Cardiac septum (tissue), 1 donor: Measurements from ENCODE around the gene BBS4. TPM values are rescaled to one million over a fixed set of nuclear protein-coding genes. Genes with fewer than 3 reads are reported as not detected.
A peak's percentile ranks its signal among the peaks of the same experiment; 100 is the strongest.

Experiments
- DNase-seq: peaks from one replicate; pipeline ENCODE4 v3.0.0-alpha.2; 2020; ENCODE audit warnings: low spot score
- intact Hi-C: fragments of 100-400 bp; cut with DNase I; formaldehyde crosslinking; loops from one replicate; pipeline ENCODE4 v1.14.0; 2022
- total RNA-seq: library from RNA; stranded (reverse); fragmentation: NEBNext Ultra II Directional; extraction: Animal tissue kit (Norgen Biotek cat#: 25700); gene quantifications from one replicate; pipeline ENCODE4 v1.2.1, GENCODE V29; 2021
- donor health status: DM: no; HTN: no; CAD: no.

BBS4 gene
- total RNA-seq, 1 donor from 2014 or later, result 12.1 TPM

GRCh38 chr15:72740219-72740618 is 54.2 kb downstream of the BBS4 start:
- intact Hi-C loops, result no loop called here
- DNase-seq, result no peak

GRCh38 chr15:72749700-72750099 is 63.7 kb downstream of the BBS4 start:
- no peak for DNase-seq
- intact Hi-C loops, result no loop called here

GRCh38 chr15:72751751-72752455 is 65.9 kb downstream of the BBS4 start:
- DNase-seq, result no peak
- intact Hi-C loops, result no loop called here

GRCh38 chr15:72754096-72754495 is 68.1 kb downstream of the BBS4 start:
- intact Hi-C loops, result no loop called here
- DNase-seq, result no peak

- no peak for DNase-seq
- intact Hi-C loops, result no loop called here
Observed at GRCh38 chr15:72758182-72758581, 72.2 kb downstream of the BBS4 start.

- no peak for DNase-seq
- intact Hi-C loops, result no loop called here
Observed at GRCh38 chr15:72760590-72761260, 74.7 kb downstream of the BBS4 start.

GRCh38 chr15:72764656-72765055 is 78.6 kb downstream of the BBS4 start:
- DNase-seq, result no peak
- intact Hi-C loops, result no loop called here

- intact Hi-C loops, result no loop called here
- no peak for DNase-seq
Observed at GRCh38 chr15:72766025-72766424, 80.0 kb downstream of the BBS4 start.

GRCh38 chr15:72766780-72767179 is 80.8 kb downstream of the BBS4 start:
- intact Hi-C loops, result no loop called here
- no peak for DNase-seq

- intact Hi-C loops, result no loop called here
Observed at GRCh38 chr15:72770673-72771328, 84.8 kb downstream of the BBS4 start.

GRCh38 chr15:72771329-72771725 is 85.3 kb downstream of the BBS4 start:
- intact Hi-C loops, result no loop called here
- DNase-seq, result no peak

More at GRCh38 chr15:72770673-72771328, 84.8 kb downstream of the BBS4 start:
- no peak for DNase-seq

GRCh38 chr15:72774696-72775383 is 88.8 kb downstream of the BBS4 start:
- no peak for DNase-seq
- intact Hi-C loops, result no loop called here

GRCh38 chr15:72778796-72779195 is 92.8 kb downstream of the BBS4 start:
- intact Hi-C loops, result no loop called here
- no peak for DNase-seq

GRCh38 chr15:72781631-72782030 is 95.6 kb downstream of the BBS4 start:
- intact Hi-C loops, result loop anchor here (5.0 kb wide), 1 partner anchor 271 kb away; the partner anchor contains the start of gene NEO1

GRCh38 chr15:72782274-72783003 is 96.4 kb downstream of the BBS4 start:
- intact Hi-C loops, result loop anchor here (5.0 kb wide), 1 partner anchor 270 kb away; the partner anchor contains the start of gene NEO1
- no peak for DNase-seq

More at GRCh38 chr15:72781631-72782030, 95.6 kb downstream of the BBS4 start:
- DNase-seq, result no peak

- DNase-seq, result peak; percentile 79
- intact Hi-C loops, result loop anchor here (5.0 kb wide), 1 partner anchor 269 kb away; the partner anchor contains the start of gene NEO1
Observed at GRCh38 chr15:72783004-72783639, 97.1 kb downstream of the BBS4 start.

GRCh38 chr15:72783640-72784455 is 97.8 kb downstream of the BBS4 start, which contains the start of gene ADPGK:
TSS of gene ADPGK (minus strand) at chr15:72783758. CDS start at chr15:72783691, 67 bp downstream.
- intact Hi-C loops, result loop anchor here (5.0 kb wide), 1 partner anchor 268 kb away; the partner anchor contains the start of gene NEO1
- DNase-seq, result peak; percentile 94

GRCh38 chr15:72784456-72784876 is 98.5 kb downstream of the BBS4 start:
- intact Hi-C loops, result loop anchor here (5.0 kb wide), 1 partner anchor 268 kb away; the partner anchor contains the start of gene NEO1
- DNase-seq, result no peak
